Stimulated activated naive CD4-positive, alpha-beta T cell (primary cell): ENCODE data around the gene SMARCAD1.
"Not testable (repeated sequence)": the region's sequence is repeated elsewhere in the genome, so short reads cannot be mapped to it uniquely, and the experiment has no call there.

ENCODE experiments used
- DNase-seq, 6 experiments: peaks; one replicate each; lab custom pipeline; 2025; lab: John Stamatoyannopoulos, UW

SMARCAD1 gene

GRCh38 chr4:94232519-94232918, 24.9 kb downstream of the SMARCAD1 start:
- DNase-seq, result no peak

- DNase-seq, result no peak
Measured at GRCh38 chr4:94235825-94236224, 28.2 kb downstream of the SMARCAD1 start.

- DNase-seq, result no peak
Measured at GRCh38 chr4:94237271-94237670, 29.6 kb downstream of the SMARCAD1 start.

- DNase-seq, result no peak
Measured at GRCh38 chr4:94238160-94238559, 30.5 kb downstream of the SMARCAD1 start.

GRCh38 chr4:94240384-94240783, 32.7 kb downstream of the SMARCAD1 start:
- no peak for DNase-seq

GRCh38 chr4:94244087-94244828, 36.6 kb downstream of the SMARCAD1 start:
- no peak for DNase-seq

GRCh38 chr4:94244829-94245185, 37.1 kb downstream of the SMARCAD1 start:
- DNase-seq, result no peak

- no peak for DNase-seq
Measured at GRCh38 chr4:94251094-94251493, 43.4 kb downstream of the SMARCAD1 start.

- DNase-seq, result no peak
Measured at GRCh38 chr4:94253036-94253435, 45.4 kb downstream of the SMARCAD1 start.

- DNase-seq, result no peak
Measured at GRCh38 chr4:94256144-94256783, 48.6 kb downstream of the SMARCAD1 start.

- no peak for DNase-seq
Measured at GRCh38 chr4:94256828-94257227, 49.2 kb downstream of the SMARCAD1 start.

- DNase-seq, result no peak
Measured at GRCh38 chr4:94262163-94263016, 54.7 kb downstream of the SMARCAD1 start.

GRCh38 chr4:94267037-94267436, 59.4 kb downstream of the SMARCAD1 start:
- DNase-seq, result no peak

GRCh38 chr4:94271248-94271647, 63.6 kb downstream of the SMARCAD1 start:
- no peak for DNase-seq

- no peak for DNase-seq
Measured at GRCh38 chr4:94274912-94275311, 67.2 kb downstream of the SMARCAD1 start.

GRCh38 chr4:94276204-94276603, 68.5 kb downstream of the SMARCAD1 start:
- DNase-seq, result no peak

- no peak for DNase-seq
Measured at GRCh38 chr4:94277534-94277933, 69.9 kb downstream of the SMARCAD1 start.

GRCh38 chr4:94278781-94279180, 71.1 kb downstream of the SMARCAD1 start:
- no peak for DNase-seq

- no peak for DNase-seq
Measured at GRCh38 chr4:94284889-94285288, 77.2 kb downstream of the SMARCAD1 start.

- no peak for DNase-seq
Measured at GRCh38 chr4:94285666-94286065, 78.0 kb downstream of the SMARCAD1 start.

GRCh38 chr4:94290245-94290644, 82.6 kb downstream of the SMARCAD1 start:
- DNase-seq, result no peak

- not testable (repeated sequence) for DNase-seq
Measured at GRCh38 chr4:94293981-94294380, 86.3 kb downstream of the SMARCAD1 start.

GRCh38 chr4:94295473-94295872, 87.8 kb downstream of the SMARCAD1 start:
- DNase-seq, result not testable (repeated sequence)
